ENCODE data around the gene SEMA3D.

Gene SEMA3D

GRCh38 chr7:85184599-85185423 lies 2.0 kb downstream of the SEMA3D start:
- DNase-seq (ENCODE audit: low read depth) = peak; percentile 64

- no peak for DNase-seq (ENCODE audit: low read depth)
These were observed 3.6 kb downstream of the SEMA3D start for GRCh38 chr7:85183296-85183695.

- DNase-seq (ENCODE audit: low read depth) = peak; percentile 9
These were observed 8.1 kb downstream of the SEMA3D start for GRCh38 chr7:85178531-85179298.

- no peak for DNase-seq (ENCODE audit: low read depth)
These were observed 9.5 kb downstream of the SEMA3D start for GRCh38 chr7:85177316-85177715.

- no peak for DNase-seq (ENCODE audit: low read depth)
These were observed 10.7 kb downstream of the SEMA3D start for GRCh38 chr7:85176197-85176596.

- no peak for DNase-seq (ENCODE audit: low read depth)
These were observed 11.6 kb downstream of the SEMA3D start for GRCh38 chr7:85175217-85175616.

- peak; percentile 62 for DNase-seq (ENCODE audit: low read depth)
These were observed 14.3 kb downstream of the SEMA3D start for GRCh38 chr7:85172530-85172941.

GRCh38 chr7:85167636-85168035 lies 19.2 kb downstream of the SEMA3D start:
- peak; percentile 47 for DNase-seq (ENCODE audit: low read depth)

GRCh38 chr7:85165263-85165662 lies 21.6 kb downstream of the SEMA3D start:
- DNase-seq (ENCODE audit: low read depth) = no peak

GRCh38 chr7:85164376-85164775 lies 22.5 kb downstream of the SEMA3D start:
- no peak for DNase-seq (ENCODE audit: low read depth)

GRCh38 chr7:85162721-85163120 lies 24.1 kb downstream of the SEMA3D start:
- DNase-seq (ENCODE audit: low read depth) = no peak

- peak; percentile 15 for DNase-seq (ENCODE audit: low read depth)
These were observed 26.6 kb downstream of the SEMA3D start for GRCh38 chr7:85160223-85160622.

- no peak for DNase-seq (ENCODE audit: low read depth)
These were observed 27.9 kb downstream of the SEMA3D start for GRCh38 chr7:85159003-85159402.

- no peak for DNase-seq (ENCODE audit: low read depth)
These were observed 30.1 kb downstream of the SEMA3D start for GRCh38 chr7:85156661-85157208.

- DNase-seq (ENCODE audit: low read depth) = no peak
These were observed 32.4 kb downstream of the SEMA3D start for GRCh38 chr7:85154282-85154937.

- no peak for DNase-seq (ENCODE audit: low read depth)
These were observed 33.1 kb downstream of the SEMA3D start for GRCh38 chr7:85153715-85154114.

GRCh38 chr7:85150624-85151023 lies 36.2 kb downstream of the SEMA3D start:
- no peak for DNase-seq (ENCODE audit: low read depth)

GRCh38 chr7:85144771-85145170 lies 42.1 kb downstream of the SEMA3D start:
- no peak for DNase-seq (ENCODE audit: low read depth)

GRCh38 chr7:85135977-85136376 lies 50.9 kb downstream of the SEMA3D start:
- peak; percentile 78 for DNase-seq (ENCODE audit: low read depth)

GRCh38 chr7:85133560-85133959 lies 53.3 kb downstream of the SEMA3D start:
- DNase-seq (ENCODE audit: low read depth) = no peak

- no peak for DNase-seq (ENCODE audit: low read depth)
These were observed 53.9 kb downstream of the SEMA3D start for GRCh38 chr7:85133006-85133405.

GRCh38 chr7:85130702-85131101 lies 56.2 kb downstream of the SEMA3D start:
- no peak for DNase-seq (ENCODE audit: low read depth)

Measured in amniotic epithelial cell (primary cell).